Esophagus squamous epithelium (tissue), 4 donors: ENCODE results near the gene HOXC9.

Experiments used
- CTCF ChIP-seq, 6 experiments: fragments of 450-650 bp in 4 of 6; fragments of 200-600 bp in 2 of 6; sonication (generic) in 2 of 6; IDR thresholded peaks; one replicate each; pipeline ENCODE4 v1.5.1; 2016 to 2019; ENCODE audit warnings: antibody characterized with exemption in 6 of 6, mild to moderate bottlenecking in 4 of 6, moderate library complexity in 4 of 6
- POLR2A ChIP-seq, 4 donors: fragments of 450-650 bp; IDR thresholded peaks; one replicate each; pipeline ENCODE4 v1.6.1; 2017; ENCODE audit warnings: antibody characterized with exemption in 4 of 4, mild to moderate bottlenecking in 4 of 4, moderate library complexity in 3 of 4

- TF ChIP-seq CTCF (IDR thresholded peaks at IDR 0.05) (no peak), POLR2A (IDR thresholded peaks at IDR 0.05) (no peak)
These were observed 31.5 kb downstream of the HOXC9 start for GRCh38 chr12:54031480-54031879.
